BLaER1 (cell line): Measurements from ENCODE around the gene PGAM4.
"Not testable (repeated sequence)": the region's sequence is repeated elsewhere in the genome, so short reads cannot be mapped to it uniquely, and the experiment has no call there.

ENCODE experiments used
- H3K27ac ChIP-seq: shearing (Covaris generic); formaldehyde crosslinking; 2 replicates; pipeline ENCODE4 v1.8.1; 2022
- H3K27me3 ChIP-seq: shearing (Covaris generic); formaldehyde crosslinking; 2 replicates; pipeline ENCODE4 v1.8.1; 2022
- H3K36me3 ChIP-seq: shearing (Covaris generic); formaldehyde crosslinking; 2 replicates; pipeline ENCODE4 v1.8.1; 2022
- H3K4me1 ChIP-seq: shearing (Covaris generic); formaldehyde crosslinking; 2 replicates; pipeline ENCODE4 v1.8.1; 2022
- H3K4me2 ChIP-seq: shearing (Covaris generic); formaldehyde crosslinking; 2 replicates; pipeline ENCODE4 v1.8.1; 2022
- H3K4me3 ChIP-seq: shearing (Covaris generic); formaldehyde crosslinking; 2 replicates; pipeline ENCODE4 v1.8.1; 2022
- H3K9ac ChIP-seq: shearing (Covaris generic); formaldehyde crosslinking; 2 replicates; pipeline ENCODE4 v1.8.1; 2022
- H3K9me3 ChIP-seq: shearing (Covaris generic); formaldehyde crosslinking; 2 replicates; pipeline ENCODE4 v1.8.1; 2022
- H4K20me1 ChIP-seq: shearing (Covaris generic); formaldehyde crosslinking; 2 replicates; pipeline ENCODE4 v1.8.1; 2022
- Cebpa-rat ChIP-seq: shearing (Covaris generic); IDR thresholded peaks from 2 replicates; pipeline ENCODE4 v1.8.1; 2022

PGAM4 gene

DNA sequence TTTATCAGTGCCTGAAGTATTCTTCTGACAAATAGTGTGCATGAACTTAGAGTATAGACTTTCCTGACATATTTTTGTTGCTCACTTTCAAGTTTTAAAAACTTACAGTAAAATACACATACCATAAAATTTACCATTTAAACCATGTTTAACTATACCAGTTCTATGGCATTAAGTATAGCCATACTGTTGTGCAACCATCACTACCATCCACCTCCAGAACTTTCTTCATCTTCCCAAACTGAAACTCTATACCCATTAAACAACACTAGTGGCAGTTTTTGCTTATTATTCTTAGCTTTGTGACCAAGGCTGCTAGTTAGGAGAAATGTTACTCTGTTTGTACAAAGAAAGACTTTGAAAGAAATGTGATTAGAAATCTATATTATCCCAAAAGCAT, 33.1 kb downstream of the PGAM4 start:
- Histone ChIP-seq H3K36me3 (0 out of 2 replicates have a peak, but pooled peaks cover 6% of the 10 kb centered on the region), H3K9me3 (peaks cover 8% of the 10 kb centered on the region; the same call in 1 of the 2 replicates), H3K9ac (no peak overlapping the region), H3K27me3 (peaks cover 16% of the 10 kb centered on the region; the same call in 1 of the 2 replicates), H3K4me2 (no peak overlapping the region), H3K27ac (no peak overlapping the region), H3K4me3 (no peak overlapping the region), H4K20me1 (peaks cover 7% of the 10 kb centered on the region; the same call in 1 of the 2 replicates), H3K4me1 (no peaks in the 10 kb centered on the region)
- TF ChIP-seq Cebpa-rat, result no peak

DNA sequence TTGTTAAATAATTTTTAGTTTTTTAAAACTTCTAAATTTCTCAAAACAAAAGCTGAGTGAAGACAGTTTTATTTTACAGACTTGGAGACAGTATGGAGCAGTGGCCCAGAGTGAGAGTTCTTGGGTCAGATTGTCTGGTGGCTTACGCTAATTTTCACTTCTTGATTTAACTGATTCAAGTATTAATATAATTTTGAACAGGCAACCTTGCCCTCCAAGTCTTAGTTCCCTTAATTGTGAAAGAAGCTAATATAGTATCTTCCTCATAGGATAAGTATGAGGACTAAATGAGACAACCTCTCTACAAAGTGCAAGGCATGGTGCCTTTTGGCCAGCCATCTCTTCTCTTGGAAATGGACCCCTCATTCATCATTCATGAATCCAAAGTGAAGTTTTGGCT, 33.6 kb downstream of the PGAM4 start:
- Histone ChIP-seq H3K9me3 (peaks cover 8% of the 10 kb centered on the region), H3K27me3 (peaks cover 16% of the 10 kb centered on the region; the same call in 1 of the 2 replicates), H4K20me1 (peaks cover 7% of the 10 kb centered on the region; the same call in 1 of the 2 replicates), H3K4me1 (no peaks in the 10 kb centered on the region), H3K36me3 (0 out of 2 replicates have a peak, but pooled peaks cover 6% of the 10 kb centered on the region), H3K4me2 (no peak overlapping the region), H3K27ac (no peak overlapping the region), H3K9ac (no peak overlapping the region), H3K4me3 (no peak overlapping the region)
- TF ChIP-seq Cebpa-rat, result no peak

DNA sequence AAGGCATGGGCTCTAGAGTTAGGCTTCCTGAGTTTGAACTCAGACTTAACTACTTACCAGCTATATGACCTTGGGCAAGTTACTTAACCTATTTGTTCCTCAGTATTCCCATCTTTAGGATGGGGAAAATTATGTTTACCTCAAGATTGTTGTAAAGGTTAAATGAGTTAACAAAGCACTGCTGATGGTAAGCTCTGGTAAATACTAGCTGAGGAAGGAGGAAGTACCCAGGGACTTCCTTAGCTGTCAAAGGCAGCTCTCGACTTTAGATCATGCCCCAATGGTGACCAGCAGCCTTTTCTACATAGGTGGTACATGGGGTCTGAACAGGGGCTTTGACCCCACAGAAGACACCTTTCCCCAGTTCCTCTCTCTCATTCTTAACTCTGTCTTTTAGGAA, 38.9 kb downstream of the PGAM4 start:
- Histone ChIP-seq H3K4me3 (no peak overlapping the region), H3K4me1 (no peaks in the 10 kb centered on the region), H4K20me1 (peaks cover 11% of the 10 kb centered on the region), H3K9me3 (peaks cover 16% of the 10 kb centered on the region), H3K36me3 (0 out of 2 replicates have a peak, but pooled peaks cover 6% of the 10 kb centered on the region), H3K27ac (no peak overlapping the region), H3K27me3 (peaks cover 26% of the 10 kb centered on the region), H3K9ac (no peak overlapping the region), H3K4me2 (no peak overlapping the region)
- no peak for TF ChIP-seq Cebpa-rat

DNA sequence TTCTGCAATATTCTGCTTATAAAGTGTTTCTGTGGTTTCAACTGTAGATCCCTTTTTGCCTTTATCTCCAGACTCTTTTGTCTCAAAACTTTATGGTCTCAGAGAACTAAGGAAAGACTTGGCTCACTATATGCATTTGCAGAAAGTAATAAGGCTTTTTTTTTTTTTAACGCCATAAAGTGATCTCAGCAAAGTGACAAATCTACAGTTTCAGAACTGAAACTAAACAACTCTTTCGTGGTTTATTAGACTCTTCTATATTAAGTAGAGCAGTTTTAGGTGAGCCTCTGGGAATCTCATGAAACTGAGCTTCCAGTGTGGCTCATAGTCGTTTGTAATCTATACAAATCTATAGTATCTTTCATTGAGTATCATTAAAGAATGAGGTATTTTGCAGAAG, 43.7 kb downstream of the PGAM4 start:
- H3K27me3 ChIP-seq, result peaks cover 31% of the 10 kb centered on the region
- no peak overlapping the region for H3K27ac ChIP-seq
- H3K36me3 ChIP-seq, result no peaks in the 10 kb centered on the region
- no peak for TF ChIP-seq Cebpa-rat
- H3K4me3 ChIP-seq, result no peak overlapping the region
- no peaks in the 10 kb centered on the region for H3K4me1 ChIP-seq
- H3K4me2 ChIP-seq, result no peak overlapping the region
- H3K9ac ChIP-seq, result no peak overlapping the region
- H4K20me1 ChIP-seq, result peaks cover 4% of the 10 kb centered on the region
- H3K9me3 ChIP-seq, result peaks cover 10% of the 10 kb centered on the region

DNA sequence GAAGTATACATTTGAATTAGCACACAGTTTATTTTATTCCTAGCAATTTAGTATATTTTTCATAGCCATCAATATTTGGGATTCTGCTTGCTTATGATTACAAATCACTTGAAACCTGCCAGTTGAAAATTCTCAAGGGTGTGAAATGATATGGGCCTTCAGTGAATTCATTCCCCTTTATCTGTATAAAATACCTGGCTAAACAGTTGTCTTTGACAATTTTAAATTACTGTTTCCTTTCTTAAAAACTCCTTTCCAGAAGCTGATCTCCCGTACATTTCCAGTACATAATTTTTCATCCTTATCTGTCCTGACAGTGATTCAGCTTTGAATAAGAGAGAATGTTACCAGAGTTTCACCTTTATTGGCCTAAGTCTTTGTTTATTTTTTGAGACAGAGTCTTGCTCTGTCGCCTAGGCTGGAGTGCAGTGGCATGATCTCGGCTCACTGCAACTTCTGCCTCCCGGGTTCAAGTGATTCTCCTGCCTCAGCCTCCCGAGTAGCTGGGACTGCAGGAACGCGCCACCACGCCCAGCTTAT, 45.0 kb downstream of the PGAM4 start:
- peaks cover 4% of the 10 kb centered on the region for H4K20me1 ChIP-seq
- peaks cover 7% of the 10 kb centered on the region; the same call in 1 of the 2 replicates for H3K9me3 ChIP-seq
- H3K4me2 ChIP-seq, result no peak overlapping the region
- peaks cover 22% of the 10 kb centered on the region for H3K27me3 ChIP-seq
- TF ChIP-seq Cebpa-rat, result no peak
- no peak overlapping the region for H3K9ac ChIP-seq
- H3K36me3 ChIP-seq, result no peaks in the 10 kb centered on the region
- H3K27ac ChIP-seq, result no peak overlapping the region
- no peaks in the 10 kb centered on the region for H3K4me1 ChIP-seq
- no peak overlapping the region for H3K4me3 ChIP-seq

DNA sequence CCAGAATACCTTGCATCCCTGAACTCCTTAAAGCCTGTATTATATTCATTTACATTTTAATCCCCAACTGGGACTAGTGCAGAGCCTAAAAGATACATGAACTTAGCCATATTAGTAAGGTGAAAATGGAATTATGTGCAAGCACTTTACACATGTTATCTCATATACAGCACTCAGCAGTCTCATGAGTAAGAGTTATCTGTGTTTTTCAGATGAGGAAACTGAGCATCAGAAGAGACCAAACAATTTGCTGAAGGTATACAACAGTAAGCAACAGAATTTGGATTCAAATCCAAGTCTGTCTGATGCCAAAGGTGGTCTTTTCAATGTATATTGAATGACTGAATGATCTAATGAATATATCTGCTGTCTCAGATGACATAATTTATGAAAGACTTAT, 46.7 kb downstream of the PGAM4 start:
- TF ChIP-seq Cebpa-rat, result no peak
- H3K4me1 ChIP-seq, result no peaks in the 10 kb centered on the region
- peaks cover 9% of the 10 kb centered on the region for H4K20me1 ChIP-seq
- no peak overlapping the region for H3K4me3 ChIP-seq
- peaks cover 7% of the 10 kb centered on the region; the same call in 1 of the 2 replicates for H3K9me3 ChIP-seq
- H3K27ac ChIP-seq, result no peak overlapping the region
- H3K27me3 ChIP-seq, result peaks cover 32% of the 10 kb centered on the region
- no peaks in the 10 kb centered on the region for H3K36me3 ChIP-seq
- no peak overlapping the region for H3K9ac ChIP-seq
- H3K4me2 ChIP-seq, result no peak overlapping the region

DNA sequence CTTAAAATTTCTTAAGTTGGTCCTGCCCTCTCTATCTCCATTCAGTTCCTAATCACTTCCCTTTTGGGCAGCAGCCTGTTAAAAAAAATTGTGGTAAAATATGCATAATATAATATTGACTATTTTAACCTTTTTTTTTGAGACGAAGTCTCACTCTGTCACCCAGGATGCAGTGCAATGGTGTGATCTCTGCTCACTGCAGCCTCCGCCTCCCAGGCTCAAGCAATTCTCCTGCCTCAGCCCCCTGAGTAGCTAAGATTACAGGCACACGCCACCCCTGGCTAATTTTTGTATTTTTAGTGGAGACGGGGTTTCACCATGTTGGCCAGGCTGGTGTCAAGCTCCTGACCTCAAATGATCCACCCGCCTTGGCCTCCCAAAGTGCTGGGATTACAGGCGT, 50.1 kb downstream of the PGAM4 start:
- not testable (repeated sequence) for H3K4me2 ChIP-seq, H3K36me3 ChIP-seq, H3K27ac ChIP-seq, H4K20me1 ChIP-seq, H3K4me1 ChIP-seq, H3K4me3 ChIP-seq, H3K9ac ChIP-seq, H3K9me3 ChIP-seq
- peaks cover 38% of the 10 kb centered on the region for H3K27me3 ChIP-seq

DNA sequence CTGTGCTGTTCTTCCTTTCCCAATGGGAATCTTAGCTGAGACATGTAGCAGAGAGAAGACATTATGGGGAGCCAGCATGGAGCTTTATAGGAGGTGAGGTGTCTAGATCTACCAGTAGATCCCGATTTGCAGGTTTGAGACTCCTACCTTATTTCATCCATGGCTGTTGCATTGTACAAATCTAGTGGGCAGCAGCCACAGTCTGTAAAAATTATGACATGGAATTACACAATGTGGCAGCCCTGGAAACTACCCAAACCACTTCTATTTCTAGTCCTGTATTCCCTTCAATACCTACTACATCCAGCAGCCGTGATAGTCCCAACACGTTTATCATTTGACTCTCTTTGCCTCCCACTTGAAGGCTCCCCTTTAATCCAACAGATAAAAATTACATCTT, 50.9 kb downstream of the PGAM4 start:
- no peak overlapping the region for H3K4me2 ChIP-seq
- no peak overlapping the region for H3K4me3 ChIP-seq
- H3K4me1 ChIP-seq, result no peaks in the 10 kb centered on the region
- H3K27ac ChIP-seq, result no peak overlapping the region
- H3K9me3 ChIP-seq, result peaks cover 7% of the 10 kb centered on the region; the same call in 1 of the 2 replicates
- H3K27me3 ChIP-seq, result peaks cover 43% of the 10 kb centered on the region
- no peak overlapping the region for H3K9ac ChIP-seq
- no peak for TF ChIP-seq Cebpa-rat
- H4K20me1 ChIP-seq, result peaks cover 6% of the 10 kb centered on the region; the same call in 1 of the 2 replicates
- H3K36me3 ChIP-seq, result no peaks in the 10 kb centered on the region
